ENCODE data around the gene GNRH2. TPM values are rescaled to one million over a fixed set of nuclear protein-coding genes. Genes with fewer than 3 reads are reported as not detected.

The GNRH2 gene, protein sequence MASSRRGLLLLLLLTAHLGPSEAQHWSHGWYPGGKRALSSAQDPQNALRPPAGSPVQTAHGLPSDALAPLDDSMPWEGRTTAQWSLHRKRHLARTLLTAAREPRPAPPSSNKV
- total RNA-seq: 1 to 10 TPM in 1 of 4 donors, not detected in 3; 2.3 TPM

- no peak within 1 kb of the TSS for H3K4me3 ChIP-seq
- DNase-seq: no peak
- intact Hi-C loops (cut with DNase I; ENCODE audit: low total_unique reads): no loop called here
- no peak for TF ChIP-seq CTCF (IDR thresholded peaks at IDR 0.05)
- TF ChIP-seq POLR2A (IDR thresholded peaks at IDR 0.05): no peak
- H3K9me3 ChIP-seq: no peaks in the 10 kb centered on the region
- peak within 1 kb of the TSS; percentile 46 to 60 for H3K27ac ChIP-seq
- no peaks in the 10 kb centered on the region for H3K27me3 ChIP-seq
- H3K4me1 ChIP-seq: peaks cover 0 to 8% of the 10 kb centered on the region in 2 donors
- no peaks in the 10 kb centered on the region for H3K36me3 ChIP-seq
These were observed at the start of gene GNRH2 for GRCh38 chr20:3043322-3043721. GNRH2 (plus strand) TSS chr20:3043622; CDS start chr20:3044415, 793 bp downstream.

- Histone ChIP-seq H3K36me3 (no peaks in the 10 kb centered on the region), H3K9me3 (no peaks in the 10 kb centered on the region), H3K4me1 (no peaks in the 10 kb centered on the region), H3K4me3 (no peak overlapping the region), H3K27ac (no peak overlapping the region), H3K27me3 (no peaks in the 10 kb centered on the region)
- DNase-seq: no peak
- TF ChIP-seq POLR2A (IDR thresholded peaks at IDR 0.05): no peak
- no peak for TF ChIP-seq CTCF (IDR thresholded peaks at IDR 0.05)
- intact Hi-C loops (cut with DNase I; ENCODE audit: low total_unique reads): no loop called here
These were observed 47.6 kb upstream of the GNRH2 start for GRCh38 chr20:2995796-2996195.

GRCh38 chr20:2998728-2999127 lies 44.7 kb upstream of the GNRH2 start:
- no peaks in the 10 kb centered on the region for H3K36me3 ChIP-seq
- H3K4me3 ChIP-seq: no peak overlapping the region
- DNase-seq: no peak
- no peak for TF ChIP-seq POLR2A (IDR thresholded peaks at IDR 0.05)
- no peak for TF ChIP-seq CTCF (IDR thresholded peaks at IDR 0.05)
- no peaks in the 10 kb centered on the region for H3K9me3 ChIP-seq
- intact Hi-C loops (cut with DNase I; ENCODE audit: low total_unique reads): no loop called here
- H3K27ac ChIP-seq: no peak overlapping the region
- no peaks in the 10 kb centered on the region for H3K4me1 ChIP-seq
- H3K27me3 ChIP-seq: no peaks in the 10 kb centered on the region

- TF ChIP-seq CTCF (IDR thresholded peaks at IDR 0.05) (peak; percentile 17 to 60 (median 38)), POLR2A (IDR thresholded peaks at IDR 0.05) (no peak)
- no peak overlapping the region for H3K4me3 ChIP-seq
- intact Hi-C loops (cut with DNase I; ENCODE audit: low total_unique reads): no loop called here
- H3K9me3 ChIP-seq: no peaks in the 10 kb centered on the region
- H3K27me3 ChIP-seq: no peaks in the 10 kb centered on the region
- no peak for DNase-seq
- H3K36me3 ChIP-seq: no peaks in the 10 kb centered on the region
- H3K4me1 ChIP-seq: no peaks in the 10 kb centered on the region
- H3K27ac ChIP-seq: no peak overlapping the region
These were observed 42.4 kb upstream of the GNRH2 start for GRCh38 chr20:3000852-3001523.

DNA sequence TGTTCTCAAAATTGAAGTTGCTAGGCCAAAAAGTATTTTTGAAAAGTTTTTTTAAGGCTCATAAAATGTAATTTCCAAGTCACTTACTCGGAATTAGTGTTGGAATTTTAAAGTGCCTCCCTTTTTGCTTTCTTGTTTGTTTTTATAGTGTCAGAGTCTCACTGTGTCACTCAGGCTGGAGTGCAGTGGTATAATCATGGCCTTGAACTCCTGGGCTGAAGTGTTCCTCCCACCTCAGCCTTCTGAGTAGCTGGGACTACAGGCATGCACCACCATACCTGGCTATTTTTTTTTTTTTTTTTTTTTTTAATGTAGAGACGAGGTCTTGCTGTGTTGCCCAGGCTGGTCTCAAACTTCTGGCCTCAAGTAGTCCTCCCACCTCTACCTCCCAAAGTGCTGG lies 40.0 kb upstream of the GNRH2 start:
- intact Hi-C loops (cut with DNase I; ENCODE audit: low total_unique reads): no loop called here
- Histone ChIP-seq H3K27me3 (no peaks in the 10 kb centered on the region), H3K9me3 (no peaks in the 10 kb centered on the region), H3K4me1 (no peaks in the 10 kb centered on the region), H3K4me3 (no peak overlapping the region), H3K36me3 (no peaks in the 10 kb centered on the region), H3K27ac (no peak overlapping the region)
- no peak for DNase-seq
- TF ChIP-seq POLR2A (IDR thresholded peaks at IDR 0.05) (no peak), CTCF (IDR thresholded peaks at IDR 0.05) (no peak)
